ES-I3 (cell line): Measurements from ENCODE around the gene MACROD2.

ENCODE experiments used
- H3K36me3 ChIP-seq: 2 replicates; pipeline ENCODE4 v1.6.1; 2013; ENCODE audit warnings: mild to moderate bottlenecking, low read length, control low read depth, moderate library complexity; ENCODE audit not compliant: insufficient read depth
- H3K4me1 ChIP-seq: 2 replicates; pipeline ENCODE4 v1.6.1; 2013; ENCODE audit warnings: mild to moderate bottlenecking, control low read depth, low read length; ENCODE audit not compliant: insufficient read depth
- H3K9ac ChIP-seq: 2 replicates; pipeline ENCODE4 v1.6.1; 2013; ENCODE audit warnings: low read depth, mild to moderate bottlenecking, low read length, moderate library complexity
- H3K9me3 ChIP-seq: 2 replicates; pipeline ENCODE4 v1.6.1; 2013; ENCODE audit warnings: mild to moderate bottlenecking, low read length, moderate library complexity; ENCODE audit not compliant: control insufficient read depth, insufficient read depth

The MACROD2 gene

GRCh38 chr20:14415467-14415866 lies 420.2 kb downstream of the MACROD2 start:
- H3K4me1 ChIP-seq: peaks cover 11% of the 10 kb centered on the region; the same call in 1 of the 2 replicates
- no peaks in the 10 kb centered on the region for H3K36me3 ChIP-seq
- no peaks in the 10 kb centered on the region for H3K9me3 ChIP-seq
- no peak overlapping the region for H3K9ac ChIP-seq

- Histone ChIP-seq H3K9me3 (no peaks in the 10 kb centered on the region), H3K36me3 (no peaks in the 10 kb centered on the region), H3K9ac (no peak overlapping the region), H3K4me1 (peaks cover 11% of the 10 kb centered on the region; the same call in 1 of the 2 replicates)
Measured at GRCh38 chr20:14418376-14418775, 423.1 kb downstream of the MACROD2 start.

GRCh38 chr20:14422892-14423291 lies 427.6 kb downstream of the MACROD2 start:
- no peaks in the 10 kb centered on the region for H3K9me3 ChIP-seq
- no peaks in the 10 kb centered on the region for H3K36me3 ChIP-seq
- H3K4me1 ChIP-seq: peaks cover 4% of the 10 kb centered on the region; the same call in 1 of the 2 replicates
- no peak overlapping the region for H3K9ac ChIP-seq

- no peak overlapping the region for H3K9ac ChIP-seq
- H3K36me3 ChIP-seq: no peaks in the 10 kb centered on the region
- H3K9me3 ChIP-seq: no peaks in the 10 kb centered on the region; the same call in 1 of the 2 replicates
- H3K4me1 ChIP-seq: no peaks in the 10 kb centered on the region
Measured at GRCh38 chr20:14431568-14431967, 436.3 kb downstream of the MACROD2 start.

- Histone ChIP-seq H3K4me1 (no peaks in the 10 kb centered on the region), H3K36me3 (no peaks in the 10 kb centered on the region), H3K9me3 (no peaks in the 10 kb centered on the region; the same call in 1 of the 2 replicates), H3K9ac (no peak overlapping the region)
Measured at GRCh38 chr20:14432085-14432484, 436.8 kb downstream of the MACROD2 start.

GRCh38 chr20:14432597-14432996 lies 437.3 kb downstream of the MACROD2 start:
- Histone ChIP-seq H3K9me3 (no peaks in the 10 kb centered on the region; the same call in 1 of the 2 replicates), H3K36me3 (no peaks in the 10 kb centered on the region), H3K9ac (no peak overlapping the region), H3K4me1 (no peaks in the 10 kb centered on the region)

- Histone ChIP-seq H3K36me3 (no peaks in the 10 kb centered on the region), H3K9me3 (no peaks in the 10 kb centered on the region; the same call in 1 of the 2 replicates), H3K9ac (no peak overlapping the region), H3K4me1 (no peaks in the 10 kb centered on the region)
Measured at GRCh38 chr20:14434384-14435136, 439.2 kb downstream of the MACROD2 start.

- Histone ChIP-seq H3K36me3 (no peaks in the 10 kb centered on the region), H3K4me1 (no peaks in the 10 kb centered on the region), H3K9me3 (no peaks in the 10 kb centered on the region; the same call in 1 of the 2 replicates), H3K9ac (no peak overlapping the region)
Measured at GRCh38 chr20:14441201-14441600, 445.9 kb downstream of the MACROD2 start.

- Histone ChIP-seq H3K9ac (no peak overlapping the region), H3K4me1 (no peaks in the 10 kb centered on the region), H3K36me3 (no peaks in the 10 kb centered on the region), H3K9me3 (no peaks in the 10 kb centered on the region)
Measured at GRCh38 chr20:14444106-14444505, 448.8 kb downstream of the MACROD2 start.

- H3K4me1 ChIP-seq: no peaks in the 10 kb centered on the region
- H3K36me3 ChIP-seq: no peaks in the 10 kb centered on the region
- no peaks in the 10 kb centered on the region for H3K9me3 ChIP-seq
Measured at GRCh38 chr20:14445310-14445709, 450.0 kb downstream of the MACROD2 start.

GRCh38 chr20:14445902-14446301 lies 450.6 kb downstream of the MACROD2 start:
- Histone ChIP-seq H3K9me3 (no peaks in the 10 kb centered on the region), H3K9ac (no peak overlapping the region), H3K4me1 (no peaks in the 10 kb centered on the region), H3K36me3 (no peaks in the 10 kb centered on the region)

More at GRCh38 chr20:14445310-14445709, 450.0 kb downstream of the MACROD2 start:
- H3K9ac ChIP-seq: no peak overlapping the region

- H3K4me1 ChIP-seq: no peaks in the 10 kb centered on the region
- H3K36me3 ChIP-seq: no peaks in the 10 kb centered on the region
- H3K9me3 ChIP-seq: no peaks in the 10 kb centered on the region
- no peak overlapping the region for H3K9ac ChIP-seq
Measured at GRCh38 chr20:14446446-14446845, 451.1 kb downstream of the MACROD2 start.

GRCh38 chr20:14449323-14449722 lies 454.0 kb downstream of the MACROD2 start:
- H3K4me1 ChIP-seq: no peaks in the 10 kb centered on the region
- no peaks in the 10 kb centered on the region for H3K36me3 ChIP-seq
- no peaks in the 10 kb centered on the region for H3K9me3 ChIP-seq
- H3K9ac ChIP-seq: no peak overlapping the region

GRCh38 chr20:14450256-14450655 lies 454.9 kb downstream of the MACROD2 start:
- no peak overlapping the region for H3K9ac ChIP-seq
- H3K4me1 ChIP-seq: no peaks in the 10 kb centered on the region
- H3K36me3 ChIP-seq: no peaks in the 10 kb centered on the region
- H3K9me3 ChIP-seq: no peaks in the 10 kb centered on the region

- no peaks in the 10 kb centered on the region for H3K36me3 ChIP-seq
- H3K4me1 ChIP-seq: no peaks in the 10 kb centered on the region
- H3K9me3 ChIP-seq: no peaks in the 10 kb centered on the region
- H3K9ac ChIP-seq: no peak overlapping the region
Measured at GRCh38 chr20:14451458-14451857, 456.1 kb downstream of the MACROD2 start.
